Stimulated activated CD8-positive, alpha-beta memory T cell treated with anti-CD3 and anti-CD28 coated beads, Interleukin-4, amount 100 ng/mL, for 4 hours (primary cell): ENCODE data around the gene PANK1.
A peak's percentile ranks its signal among the peaks of the same experiment; 100 is the strongest.

ENCODE experiments used
- DNase-seq, 2 donors: peaks; one replicate each; pipeline ENCODE4 v3.0.0-alpha.2; 2020; ENCODE audit warnings: low read depth in 2 of 2, low spot score in 1 of 2

The PANK1 gene

DNA sequence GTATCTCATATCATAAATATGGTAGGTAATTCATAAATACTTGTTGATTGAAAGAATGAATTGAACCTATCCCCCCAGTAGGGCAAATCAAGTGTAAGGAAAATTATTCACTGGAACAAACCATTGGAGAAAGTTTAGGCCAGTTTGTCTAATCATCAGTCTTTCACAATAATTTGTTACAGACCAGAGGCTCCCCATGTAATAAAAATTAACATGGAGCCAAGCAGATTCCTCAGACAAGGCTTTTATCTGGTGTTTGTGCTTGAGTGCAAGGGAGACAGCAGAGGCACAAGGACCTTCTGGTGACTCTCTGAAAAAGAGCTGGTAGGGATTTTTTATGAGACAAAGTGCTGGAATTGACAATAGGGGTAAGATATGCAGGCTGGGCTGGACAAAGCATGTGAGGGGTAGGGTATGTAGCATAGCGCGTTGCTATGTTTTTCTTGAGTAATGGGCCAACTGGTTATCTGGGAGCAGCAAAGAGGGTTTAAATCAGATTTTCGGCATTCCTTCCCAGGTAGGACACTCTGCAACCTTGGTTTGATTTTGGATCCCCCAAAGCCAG is 7.8 kb upstream of the PANK1 start:
- no peak for DNase-seq

GRCh38 chr10:89651916-89652573 is 7.0 kb upstream of the PANK1 start:
- DNase-seq: no peak

DNA sequence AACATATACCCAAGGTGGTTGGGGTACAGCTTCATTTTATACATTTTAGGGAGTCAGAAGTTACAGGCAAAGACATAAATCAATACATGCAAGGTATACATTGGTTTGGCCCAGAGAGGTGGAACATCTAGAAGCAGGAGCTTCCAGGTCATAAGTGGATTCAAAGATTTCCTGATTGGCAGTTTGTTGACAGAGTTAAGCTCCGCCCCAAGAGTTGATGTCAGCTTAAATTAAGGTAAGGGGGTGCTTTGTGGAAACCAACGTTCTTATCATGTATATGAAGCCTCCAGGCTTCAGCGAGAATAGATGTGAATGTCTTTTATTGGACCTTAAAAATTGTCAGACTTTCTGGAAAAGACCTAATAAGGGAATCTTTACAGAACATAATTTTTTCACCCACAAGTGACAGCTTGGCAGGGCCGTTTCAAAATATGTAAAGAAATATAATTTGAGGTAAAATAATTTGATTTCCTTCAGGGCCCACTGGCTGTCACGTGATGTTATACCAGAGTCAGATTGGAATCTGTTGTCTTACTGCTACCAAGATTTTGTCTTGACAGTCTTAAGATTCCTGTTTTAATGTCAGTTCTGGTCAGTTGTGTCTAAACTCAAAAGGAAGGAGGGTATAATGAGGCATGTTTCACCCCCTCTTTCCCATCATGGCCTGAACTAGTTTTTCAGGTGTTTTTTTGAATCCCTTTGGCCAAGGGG is 6.3 kb upstream of the PANK1 start:
- no peak for DNase-seq

DNA sequence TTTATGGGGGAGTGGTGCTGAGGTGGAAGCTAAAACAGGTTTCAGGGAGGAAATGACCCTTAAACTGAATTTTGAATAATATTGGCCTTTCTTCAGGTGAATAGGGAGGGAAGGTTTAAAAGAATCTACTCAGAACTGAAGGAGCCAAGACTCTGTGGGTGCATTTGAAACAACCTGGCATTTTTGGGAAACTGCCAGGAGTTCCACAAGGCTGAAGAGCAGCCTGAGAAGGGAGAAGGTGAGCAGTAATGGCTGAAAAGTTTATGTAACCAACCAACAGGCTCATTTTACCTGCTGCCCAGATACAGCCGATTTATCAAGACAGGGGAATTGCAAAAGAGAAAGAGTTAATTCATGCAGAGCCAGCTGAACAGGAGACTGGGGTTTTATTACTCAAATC is 4.0 kb upstream of the PANK1 start:
- no peak for DNase-seq

DNA sequence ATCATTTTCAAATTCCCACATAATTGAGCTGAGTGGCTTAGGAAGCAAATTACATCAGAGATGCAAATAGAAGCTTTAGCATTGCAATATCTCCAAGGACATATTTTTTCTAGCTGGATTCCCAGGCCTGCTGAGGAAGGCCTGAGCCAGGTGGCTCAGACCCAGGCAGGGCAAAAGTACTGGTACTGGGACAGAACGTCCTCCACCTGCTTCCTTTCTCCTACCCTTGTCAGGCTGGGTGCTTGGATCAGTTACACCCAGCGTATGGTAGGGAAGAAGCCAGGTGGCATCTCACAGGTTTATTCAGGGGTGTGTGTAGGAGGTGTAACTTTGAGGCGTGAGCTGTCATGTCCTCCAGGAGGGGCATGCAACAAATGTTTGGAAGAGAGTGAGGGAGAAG is 3.0 kb upstream of the PANK1 start:
- DNase-seq: no peak

- no peak for DNase-seq
Observed at GRCh38 chr10:89646889-89647657, 2.0 kb upstream of the PANK1 start.

- DNase-seq: no peak
Observed at GRCh38 chr10:89645742-89646172, 715 bp upstream of the PANK1 start.

- DNase-seq: no peak
Observed at GRCh38 chr10:89644691-89644966, 413 bp downstream of the PANK1 start.

- peak; percentile 15 to 40 for DNase-seq
Observed at GRCh38 chr10:89643812-89644690, 991 bp downstream of the PANK1 start.

DNA sequence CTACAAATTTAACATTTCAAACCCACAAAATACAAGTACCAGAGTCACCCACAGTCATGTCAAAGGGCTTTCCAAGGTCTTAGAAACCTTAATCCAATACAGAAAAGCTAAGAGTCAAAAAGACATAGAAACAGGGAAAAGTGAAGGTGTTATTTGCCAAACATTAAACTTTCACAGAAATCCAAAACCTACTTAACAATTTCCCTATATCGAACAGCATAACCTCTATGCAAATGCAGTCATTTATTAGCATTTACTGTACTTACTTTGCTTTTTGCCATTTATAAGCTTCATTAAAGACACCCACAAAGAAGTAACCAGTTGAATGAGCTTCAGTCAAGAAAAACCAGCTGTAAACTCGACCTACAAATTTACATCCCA is 1.6 kb downstream of the PANK1 start:
- DNase-seq: no peak

- DNase-seq: no peak
Observed at GRCh38 chr10:89642193-89642592, 2.8 kb downstream of the PANK1 start.

- DNase-seq: no peak
Observed at GRCh38 chr10:89640241-89640640, 4.8 kb downstream of the PANK1 start.

GRCh38 chr10:89639326-89639725 is 5.7 kb downstream of the PANK1 start:
- DNase-seq: no peak

DNA sequence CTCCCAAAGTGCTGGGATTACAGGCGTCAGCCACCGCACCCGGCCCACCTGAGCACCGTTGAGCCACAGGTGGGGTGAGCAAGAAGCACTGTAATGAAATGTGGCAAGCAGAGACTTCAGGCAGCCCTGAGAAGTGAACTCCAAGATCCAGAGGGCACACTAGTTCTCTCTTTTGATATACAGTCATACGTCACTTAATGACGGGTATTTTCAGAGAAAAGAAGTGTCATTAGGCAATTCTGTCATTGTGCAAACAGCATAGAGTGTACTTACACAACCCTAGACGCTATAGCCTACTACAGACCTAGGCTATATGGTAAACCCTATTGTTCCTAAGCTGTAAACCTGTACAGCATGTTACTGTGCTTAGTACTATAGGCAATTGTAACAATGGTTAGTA is 7.9 kb downstream of the PANK1 start:
- DNase-seq: no peak

- no peak for DNase-seq
Observed at GRCh38 chr10:89634637-89635036, 10.4 kb downstream of the PANK1 start.

- no peak for DNase-seq
Observed at GRCh38 chr10:89633484-89633883, 11.6 kb downstream of the PANK1 start.

DNA sequence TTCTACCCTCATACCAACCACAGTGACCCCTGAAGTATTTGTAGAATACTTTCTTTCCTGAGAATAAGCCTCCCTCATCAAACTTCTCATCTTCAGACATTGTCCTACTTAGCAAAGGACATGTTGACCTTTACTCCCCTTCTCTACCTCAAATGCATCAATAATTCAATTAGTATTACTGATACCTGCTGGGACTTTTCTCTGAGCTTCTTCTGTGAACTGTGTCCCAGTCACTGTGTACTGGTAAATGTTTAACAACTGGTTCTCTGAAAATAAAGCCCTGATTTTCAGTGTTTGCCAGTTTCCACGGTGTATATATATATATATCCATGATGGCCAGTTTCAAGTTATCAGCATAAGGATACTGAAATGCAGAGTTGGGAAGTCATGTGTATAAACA is 12.2 kb downstream of the PANK1 start:
- DNase-seq: no peak

GRCh38 chr10:89627830-89628229 is 17.2 kb downstream of the PANK1 start:
- DNase-seq: no peak

GRCh38 chr10:89625041-89625765 is 19.8 kb downstream of the PANK1 start:
- DNase-seq: no peak

- DNase-seq: no peak
Observed at GRCh38 chr10:89624020-89624419, 21.0 kb downstream of the PANK1 start.

DNA sequence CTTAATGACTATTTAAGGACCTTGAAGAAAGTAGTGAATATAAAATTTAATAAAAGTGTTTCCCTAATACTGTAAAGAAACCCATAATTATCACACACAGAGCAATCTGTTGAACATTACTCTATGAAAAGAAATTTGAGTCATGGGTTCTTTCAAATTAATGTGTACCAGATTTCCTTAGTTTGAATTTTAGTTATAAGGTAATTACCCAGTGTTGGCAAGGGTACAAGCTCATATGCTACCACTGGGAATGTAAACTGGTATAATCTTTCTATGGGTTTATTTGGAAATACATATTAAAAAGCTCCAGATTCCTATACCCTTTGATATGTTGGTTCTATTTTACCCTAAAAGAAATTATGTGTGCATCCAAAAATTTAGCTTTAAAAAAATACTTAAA is 22.9 kb downstream of the PANK1 start:
- DNase-seq: no peak
